ENCODE measurements around the gene ATP11B.
A peak's percentile ranks its signal among the peaks of the same experiment; 100 is the strongest.
"Not testable (repeated sequence)": the region's sequence is repeated elsewhere in the genome, so short reads cannot be mapped to it uniquely, and the experiment has no call there.

ATP11B gene

GRCh38 chr3:182837855-182838454 lies 44.7 kb downstream of the ATP11B start:
- TF ChIP-seq CTCF (conservative IDR thresholded peaks at IDR 0.05; ENCODE audit: low read depth, low read length) = peak; percentile 54
- peak; percentile 74 for DNase-seq (ENCODE audit: low read depth)

GRCh38 chr3:182843478-182843877 lies 50.2 kb downstream of the ATP11B start:
- TF ChIP-seq CTCF (conservative IDR thresholded peaks at IDR 0.05; ENCODE audit: low read depth, low read length) = no peak
- no peak overlapping the region for H3K4me3 ChIP-seq (ENCODE audit: low read depth, low read length)
- DNase-seq (ENCODE audit: low read depth) = no peak

More at GRCh38 chr3:182837855-182838454, 44.7 kb downstream of the ATP11B start:
- H3K4me3 ChIP-seq (ENCODE audit: low read depth, low read length) = no peak overlapping the region

GRCh38 chr3:182848906-182849305 lies 55.6 kb downstream of the ATP11B start:
- H3K4me3 ChIP-seq (ENCODE audit: low read depth, low read length) = no peak overlapping the region
- no peak for DNase-seq (ENCODE audit: low read depth)
- no peak for TF ChIP-seq CTCF (conservative IDR thresholded peaks at IDR 0.05; ENCODE audit: low read depth, low read length)

GRCh38 chr3:182855076-182855475 lies 61.8 kb downstream of the ATP11B start:
- DNase-seq (ENCODE audit: low read depth) = no peak
- H3K4me3 ChIP-seq (ENCODE audit: low read depth, low read length) = no peak overlapping the region

GRCh38 chr3:182861348-182861747 lies 68.0 kb downstream of the ATP11B start:
- peak; percentile 5 for DNase-seq (ENCODE audit: low read depth)
- no peak for TF ChIP-seq CTCF (conservative IDR thresholded peaks at IDR 0.05; ENCODE audit: low read depth, low read length)

More at GRCh38 chr3:182855076-182855475, 61.8 kb downstream of the ATP11B start:
- no peak for TF ChIP-seq CTCF (conservative IDR thresholded peaks at IDR 0.05; ENCODE audit: low read depth, low read length)

GRCh38 chr3:182862159-182862860 lies 69.0 kb downstream of the ATP11B start:
- DNase-seq (ENCODE audit: low read depth) = no peak
- TF ChIP-seq CTCF (conservative IDR thresholded peaks at IDR 0.05; ENCODE audit: low read depth, low read length) = no peak
- no peak overlapping the region for H3K4me3 ChIP-seq (ENCODE audit: low read depth, low read length)

More at GRCh38 chr3:182861348-182861747, 68.0 kb downstream of the ATP11B start:
- H3K4me3 ChIP-seq (ENCODE audit: low read depth, low read length) = no peak overlapping the region

- TF ChIP-seq CTCF (conservative IDR thresholded peaks at IDR 0.05; ENCODE audit: low read depth, low read length) = no peak
- H3K4me3 ChIP-seq (ENCODE audit: low read depth, low read length) = no peak overlapping the region
- no peak for DNase-seq (ENCODE audit: low read depth)
Observed at GRCh38 chr3:182869059-182869458, 75.8 kb downstream of the ATP11B start.

- not testable (repeated sequence) for H3K4me3 ChIP-seq (ENCODE audit: low read depth, low read length); DNase-seq (ENCODE audit: low read depth)
Observed at GRCh38 chr3:182870917-182871316, 77.6 kb downstream of the ATP11B start.
